CD4-positive, alpha-beta T cell treated with Interleukin-1 beta for 1 hour (primary cell): Measurements from ENCODE around the gene IMP3.

Source experiments
- DNase-seq, 2 donors: peaks; one replicate each; pipeline ENCODE4 v3.0.0-alpha.2; 2020 to 2022

IMP3 gene

GRCh38 chr15:75616766-75617165 lies 23.3 kb downstream of the IMP3 start:
- no peak for DNase-seq

DNA sequence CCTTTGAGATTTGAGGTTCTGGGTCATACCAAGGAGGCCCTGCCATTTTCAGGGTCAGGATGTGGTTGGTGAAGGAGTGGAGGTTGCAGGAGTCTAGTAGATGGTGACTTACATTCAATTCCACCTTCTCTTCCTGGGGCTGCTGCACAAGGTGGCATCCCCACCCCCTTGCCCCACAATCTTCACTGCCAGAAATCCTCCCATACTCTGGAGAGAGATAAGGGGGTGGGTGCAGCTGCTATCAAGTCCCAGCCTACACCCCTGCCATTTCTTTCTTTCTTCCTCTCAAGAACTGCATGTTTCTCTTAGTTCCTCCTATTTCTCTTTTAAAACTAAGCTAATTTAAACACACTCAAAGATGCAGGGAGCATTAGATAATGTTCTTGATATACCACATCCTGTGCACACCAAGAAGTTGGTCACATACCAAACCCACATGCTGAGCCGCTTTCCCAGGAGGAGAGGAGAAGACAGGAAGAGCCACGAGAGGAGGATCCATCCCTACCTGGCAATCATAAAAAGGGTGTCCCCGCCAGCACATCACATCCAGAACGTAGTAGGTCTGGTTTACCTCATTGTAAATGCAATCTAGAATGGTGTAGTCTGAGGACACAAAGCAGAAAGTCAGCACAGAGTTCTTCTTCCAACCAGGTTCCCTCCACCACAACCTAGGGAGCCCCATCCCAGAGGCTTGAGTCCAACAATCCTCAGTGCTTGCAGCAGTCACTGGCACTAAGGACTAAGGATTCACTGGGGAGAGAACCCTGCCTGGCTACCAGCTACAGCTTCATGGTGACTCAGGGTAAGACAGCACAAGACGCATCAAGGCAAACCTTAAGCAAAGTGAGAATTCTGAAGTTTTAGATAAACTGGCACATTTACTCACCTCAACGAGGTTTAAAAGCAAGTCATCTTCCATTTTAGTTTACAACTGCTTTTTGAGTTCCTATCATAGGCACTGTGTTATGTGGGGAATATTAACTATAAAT lies 33.0 kb downstream of the IMP3 start:
- DNase-seq: peak; percentile 2 to 36

DNA sequence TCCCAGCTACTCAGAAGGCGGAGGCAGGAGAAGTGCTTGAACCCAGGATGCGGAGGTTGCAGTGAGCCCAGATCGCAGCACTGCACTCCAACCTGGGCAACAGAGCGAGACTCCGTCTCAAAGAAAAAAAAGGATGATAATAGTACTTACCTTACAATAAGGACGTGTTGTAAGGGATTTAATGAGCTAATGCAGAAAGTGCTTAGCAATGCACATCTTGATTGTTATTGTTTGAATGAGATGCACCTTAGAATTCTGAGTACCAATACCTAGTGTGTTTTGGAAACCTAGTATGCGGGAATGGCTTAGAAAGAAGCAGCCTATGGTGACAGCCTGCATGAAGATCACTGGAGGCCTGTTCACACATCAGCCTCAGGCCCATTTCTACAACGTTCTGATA lies 34.0 kb downstream of the IMP3 start:
- DNase-seq: no peak

DNA sequence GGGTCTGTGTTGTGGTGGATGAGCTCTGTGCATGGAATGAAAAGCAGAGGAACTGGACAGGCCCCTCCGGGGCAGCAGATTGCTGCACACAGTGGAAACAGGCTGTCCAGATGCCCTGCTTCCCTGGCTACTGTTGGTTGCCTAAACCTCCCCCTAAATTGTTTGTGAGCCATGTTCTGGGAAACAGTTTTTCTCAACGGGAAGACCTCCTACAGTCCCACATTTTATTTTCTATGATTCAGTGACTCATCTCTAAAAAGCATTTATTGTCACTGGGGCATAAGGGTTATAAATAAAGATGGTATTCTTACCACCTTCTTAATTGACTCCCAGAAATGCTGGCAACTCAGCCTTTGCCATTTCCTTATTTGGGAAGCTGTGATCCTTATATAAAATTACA lies 40.6 kb downstream of the IMP3 start:
- no peak for DNase-seq

GRCh38 chr15:75598361-75598760 lies 41.7 kb downstream of the IMP3 start:
- DNase-seq: no peak

DNA sequence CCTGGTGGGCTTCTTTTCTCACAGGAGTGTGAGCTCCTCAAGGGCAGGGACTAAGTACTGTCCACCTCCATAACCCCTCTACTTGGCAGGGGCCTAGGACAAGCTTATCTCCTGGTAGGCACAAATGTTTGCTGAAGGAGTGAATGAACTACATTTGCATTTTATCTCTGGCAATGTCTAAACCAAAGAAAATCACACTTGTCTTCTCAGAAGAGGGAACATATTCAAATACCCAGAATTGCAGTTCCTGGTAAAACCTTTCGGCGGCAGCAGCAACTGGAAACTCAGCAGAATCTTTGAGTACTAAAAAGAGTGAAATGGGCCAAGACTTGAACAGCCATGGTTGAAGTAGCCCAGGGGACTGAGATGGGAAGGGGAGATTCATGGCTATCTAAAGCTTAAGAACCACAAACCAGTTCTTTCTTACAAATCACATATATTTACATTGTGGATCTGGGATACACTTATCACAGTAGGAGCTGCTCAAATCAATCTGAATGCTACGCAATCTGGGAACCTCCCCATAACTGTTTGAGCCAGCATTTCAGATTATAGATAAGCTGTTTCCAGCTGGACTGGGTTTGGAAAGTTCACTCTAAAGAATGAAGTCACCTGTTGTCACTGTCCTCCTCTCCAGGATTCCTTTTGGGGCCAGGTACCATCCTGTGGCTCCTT lies 42.2 kb downstream of the IMP3 start:
- DNase-seq: peak; percentile 21 to 52

DNA sequence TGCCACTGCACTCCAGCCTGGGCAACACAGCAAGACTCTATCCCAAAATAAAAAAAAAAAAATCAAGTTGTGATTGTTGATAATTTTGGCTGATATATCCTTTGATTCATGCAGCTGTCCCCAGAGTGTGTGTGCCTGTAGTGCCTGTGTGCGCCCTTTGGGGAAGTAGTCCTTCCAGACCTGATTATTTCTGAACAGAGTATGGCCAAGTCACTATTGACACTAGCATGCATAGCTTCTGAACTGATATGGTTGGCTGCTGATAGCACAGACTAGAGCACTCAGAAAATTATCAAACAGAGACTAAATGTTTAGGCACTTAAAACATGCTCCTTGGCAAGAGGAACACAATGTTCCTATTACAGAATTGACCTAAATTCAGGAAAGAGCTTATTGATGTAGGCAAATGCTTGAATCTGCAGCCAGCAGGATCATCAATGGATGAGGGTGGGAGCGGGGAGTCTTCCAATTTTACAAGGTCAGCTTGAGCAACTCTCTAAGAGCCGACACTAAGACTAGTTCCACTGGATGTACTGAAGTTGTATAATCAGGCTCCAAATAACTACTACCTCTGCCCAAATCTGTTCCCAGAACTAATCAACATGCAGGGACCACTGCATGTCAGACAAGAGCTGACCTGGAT lies 43.2 kb downstream of the IMP3 start:
- no peak for DNase-seq

- no peak for DNase-seq
Observed at GRCh38 chr15:75594276-75594675, 45.7 kb downstream of the IMP3 start.

- DNase-seq: no peak
Observed at GRCh38 chr15:75591655-75592364, 48.2 kb downstream of the IMP3 start.

GRCh38 chr15:75590239-75590638 lies 49.8 kb downstream of the IMP3 start:
- DNase-seq: no peak
